C4-2B (cell line): Measurements from ENCODE around the gene ADRB2.
"Not testable (repeated sequence)": the region's sequence is repeated elsewhere in the genome, so short reads cannot be mapped to it uniquely, and the experiment has no call there.

Experiments used
- H3K27ac ChIP-seq: fragments of 450-650 bp; 2 replicates; pipeline ENCODE4 v1.5.1; 2017
- CTCF ChIP-seq: fragments of 450-650 bp; conservative IDR thresholded peaks from 2 replicates; pipeline ENCODE4 v1.5.1; 2017; ENCODE audit warnings: mild to moderate bottlenecking
- ZFX ChIP-seq: fragments of 450-650 bp; IDR thresholded peaks from 2 replicates; pipeline ENCODE4 v1.6.1; 2017

Gene ADRB2

GRCh38 chr5:148875205-148875875 is 48.9 kb downstream of the ADRB2 start:
- TF ChIP-seq ZFX: no peak
- TF ChIP-seq CTCF: no peak
- no peak overlapping the region; the same call in 1 of the 2 replicates for H3K27ac ChIP-seq

- not testable (repeated sequence) for H3K27ac ChIP-seq
Measured at GRCh38 chr5:148877436-148877835, 51.0 kb downstream of the ADRB2 start.
